ENCODE results near the gene RTN4RL2.
"Not testable (repeated sequence)": the region's sequence is repeated elsewhere in the genome, so short reads cannot be mapped to it uniquely, and the experiment has no call there.

Gene RTN4RL2

GRCh38 chr11:57434640-57435546, 25.4 kb upstream of the RTN4RL2 start:
- Histone ChIP-seq H3K27me3 (ENCODE audit: control insufficient read depth, insufficient read depth, low read length) (peaks cover 1% of the 10 kb centered on the region), H3K4me1 (ENCODE audit: control insufficient read depth, low read depth, low read length) (no peaks in the 10 kb centered on the region), H3K4me3 (ENCODE audit: low read length) (no peak overlapping the region), H3K9me3 (ENCODE audit: control insufficient read depth, low read depth, low read length) (no peaks in the 10 kb centered on the region), H3K9ac (ENCODE audit: low read length) (no peak overlapping the region), H3K27ac (ENCODE audit: low read length) (no peak overlapping the region), H3K36me3 (ENCODE audit: control insufficient read depth, low read depth, low read length) (no peaks in the 10 kb centered on the region)

GRCh38 chr11:57436031-57436430, 24.3 kb upstream of the RTN4RL2 start:
- Histone ChIP-seq H3K4me3 (ENCODE audit: low read length) (no peak overlapping the region), H3K27ac (ENCODE audit: low read length) (no peak overlapping the region), H3K9me3 (ENCODE audit: control insufficient read depth, low read depth, low read length) (no peaks in the 10 kb centered on the region), H3K9ac (ENCODE audit: low read length) (no peak overlapping the region), H3K27me3 (ENCODE audit: control insufficient read depth, insufficient read depth, low read length) (no peaks in the 10 kb centered on the region), H3K36me3 (ENCODE audit: control insufficient read depth, low read depth, low read length) (no peaks in the 10 kb centered on the region), H3K4me1 (ENCODE audit: control insufficient read depth, low read depth, low read length) (no peaks in the 10 kb centered on the region)

- H3K27ac ChIP-seq (ENCODE audit: low read length), result no peak overlapping the region
- H3K36me3 ChIP-seq (ENCODE audit: control insufficient read depth, low read depth, low read length), result no peaks in the 10 kb centered on the region
- H3K9me3 ChIP-seq (ENCODE audit: control insufficient read depth, low read depth, low read length), result no peaks in the 10 kb centered on the region
- no peak overlapping the region for H3K9ac ChIP-seq (ENCODE audit: low read length)
- H3K27me3 ChIP-seq (ENCODE audit: control insufficient read depth, insufficient read depth, low read length), result no peaks in the 10 kb centered on the region
- H3K4me1 ChIP-seq (ENCODE audit: control insufficient read depth, low read depth, low read length), result no peaks in the 10 kb centered on the region
- no peak overlapping the region for H3K4me3 ChIP-seq (ENCODE audit: low read length)
Observed at GRCh38 chr11:57438345-57439285, 21.7 kb upstream of the RTN4RL2 start.

- no peak overlapping the region for H3K9ac ChIP-seq (ENCODE audit: low read length)
- no peak overlapping the region for H3K4me3 ChIP-seq (ENCODE audit: low read length)
- no peak overlapping the region for H3K27ac ChIP-seq (ENCODE audit: low read length)
- no peaks in the 10 kb centered on the region for H3K4me1 ChIP-seq (ENCODE audit: control insufficient read depth, low read depth, low read length)
- no peaks in the 10 kb centered on the region for H3K27me3 ChIP-seq (ENCODE audit: control insufficient read depth, insufficient read depth, low read length)
- no peaks in the 10 kb centered on the region for H3K9me3 ChIP-seq (ENCODE audit: control insufficient read depth, low read depth, low read length)
- H3K36me3 ChIP-seq (ENCODE audit: control insufficient read depth, low read depth, low read length), result no peaks in the 10 kb centered on the region
Observed at GRCh38 chr11:57439786-57440185, 20.5 kb upstream of the RTN4RL2 start.

GRCh38 chr11:57440744-57441414, 19.4 kb upstream of the RTN4RL2 start:
- no peak overlapping the region for H3K27ac ChIP-seq (ENCODE audit: low read length)

GRCh38 chr11:57444362-57445121, 15.8 kb upstream of the RTN4RL2 start:
- no peaks in the 10 kb centered on the region for H3K9me3 ChIP-seq (ENCODE audit: control insufficient read depth, low read depth, low read length)
- no peak overlapping the region for H3K9ac ChIP-seq (ENCODE audit: low read length)
- no peak overlapping the region for H3K4me3 ChIP-seq (ENCODE audit: low read length)
- H3K36me3 ChIP-seq (ENCODE audit: control insufficient read depth, low read depth, low read length), result no peaks in the 10 kb centered on the region
- no peaks in the 10 kb centered on the region for H3K4me1 ChIP-seq (ENCODE audit: control insufficient read depth, low read depth, low read length)
- no peaks in the 10 kb centered on the region for H3K27me3 ChIP-seq (ENCODE audit: control insufficient read depth, insufficient read depth, low read length)
- H3K27ac ChIP-seq (ENCODE audit: low read length), result no peak overlapping the region

More at GRCh38 chr11:57440744-57441414, 19.4 kb upstream of the RTN4RL2 start:
- H3K4me3 ChIP-seq (ENCODE audit: low read length), result no peak overlapping the region
- no peaks in the 10 kb centered on the region for H3K9me3 ChIP-seq (ENCODE audit: control insufficient read depth, low read depth, low read length)
- no peaks in the 10 kb centered on the region for H3K27me3 ChIP-seq (ENCODE audit: control insufficient read depth, insufficient read depth, low read length)
- H3K36me3 ChIP-seq (ENCODE audit: control insufficient read depth, low read depth, low read length), result no peaks in the 10 kb centered on the region
- no peak overlapping the region for H3K9ac ChIP-seq (ENCODE audit: low read length)
- no peaks in the 10 kb centered on the region for H3K4me1 ChIP-seq (ENCODE audit: control insufficient read depth, low read depth, low read length)

- H3K9ac ChIP-seq (ENCODE audit: low read length); H3K27me3 ChIP-seq (ENCODE audit: control insufficient read depth, insufficient read depth, low read length); H3K36me3 ChIP-seq (ENCODE audit: control insufficient read depth, low read depth, low read length); H3K4me3 ChIP-seq (ENCODE audit: low read length); H3K9me3 ChIP-seq (ENCODE audit: control insufficient read depth, low read depth, low read length); H3K27ac ChIP-seq (ENCODE audit: low read length); H3K4me1 ChIP-seq (ENCODE audit: control insufficient read depth, low read depth, low read length): not testable (repeated sequence)
Observed at GRCh38 chr11:57445122-57445394, 15.3 kb upstream of the RTN4RL2 start.

GRCh38 chr11:57446055-57446454, 14.3 kb upstream of the RTN4RL2 start:
- no peaks in the 10 kb centered on the region for H3K9me3 ChIP-seq (ENCODE audit: control insufficient read depth, low read depth, low read length)
- H3K36me3 ChIP-seq (ENCODE audit: control insufficient read depth, low read depth, low read length), result no peaks in the 10 kb centered on the region
- H3K4me3 ChIP-seq (ENCODE audit: low read length), result no peak overlapping the region
- H3K27ac ChIP-seq (ENCODE audit: low read length), result no peak overlapping the region
- peaks cover 4% of the 10 kb centered on the region for H3K27me3 ChIP-seq (ENCODE audit: control insufficient read depth, insufficient read depth, low read length)
- no peaks in the 10 kb centered on the region for H3K4me1 ChIP-seq (ENCODE audit: control insufficient read depth, low read depth, low read length)
- no peak overlapping the region for H3K9ac ChIP-seq (ENCODE audit: low read length)

- H3K4me3 ChIP-seq (ENCODE audit: low read length), result no peak overlapping the region
- no peak overlapping the region for H3K9ac ChIP-seq (ENCODE audit: low read length)
- H3K36me3 ChIP-seq (ENCODE audit: control insufficient read depth, low read depth, low read length), result no peaks in the 10 kb centered on the region
- H3K4me1 ChIP-seq (ENCODE audit: control insufficient read depth, low read depth, low read length), result peaks cover 9% of the 10 kb centered on the region
- H3K27ac ChIP-seq (ENCODE audit: low read length), result no peak overlapping the region
- peaks cover 46% of the 10 kb centered on the region for H3K27me3 ChIP-seq (ENCODE audit: control insufficient read depth, insufficient read depth, low read length)
- no peaks in the 10 kb centered on the region for H3K9me3 ChIP-seq (ENCODE audit: control insufficient read depth, low read depth, low read length)
Observed at GRCh38 chr11:57453543-57454177, 6.7 kb upstream of the RTN4RL2 start.

- Histone ChIP-seq H3K27me3 (ENCODE audit: control insufficient read depth, insufficient read depth, low read length) (peaks cover 57% of the 10 kb centered on the region), H3K4me1 (ENCODE audit: control insufficient read depth, low read depth, low read length) (peaks cover 13% of the 10 kb centered on the region), H3K36me3 (ENCODE audit: control insufficient read depth, low read depth, low read length) (no peaks in the 10 kb centered on the region), H3K4me3 (ENCODE audit: low read length) (peak overlapping the region; percentile 53), H3K9me3 (ENCODE audit: control insufficient read depth, low read depth, low read length) (no peaks in the 10 kb centered on the region), H3K9ac (ENCODE audit: low read length) (no peak overlapping the region), H3K27ac (ENCODE audit: low read length) (no peak overlapping the region)
Observed at GRCh38 chr11:57456960-57457642, 3.2 kb upstream of the RTN4RL2 start.

Data from iPS-18a (cell line).